Erythroblast (primary cell): Measurements from ENCODE around the gene ZC3H18.
A peak's percentile ranks its signal among the peaks of the same experiment; 100 is the strongest.

ENCODE experiments used
- DNase-seq, 2 experiments: peaks; one replicate each; lab custom pipeline; 2025; lab: John Stamatoyannopoulos, UW
- GATA1 ChIP-seq: IDR thresholded peaks from 2 replicates; pipeline ENCODE4 v1.6.1; 2011; ENCODE audit warnings: low read depth, mild to moderate bottlenecking, control low read depth, low read length, moderate library complexity
- POLR2A ChIP-seq: IDR thresholded peaks from 2 replicates; pipeline ENCODE4 v1.6.1; 2011; ENCODE audit warnings: mild to moderate bottlenecking, low read length

The ZC3H18 gene

GRCh38 chr16:88568710-88569613, 1.2 kb upstream of the ZC3H18 start:
- TF ChIP-seq GATA1 (no peak), POLR2A (no peak)
- DNase-seq = no peak

DNA sequence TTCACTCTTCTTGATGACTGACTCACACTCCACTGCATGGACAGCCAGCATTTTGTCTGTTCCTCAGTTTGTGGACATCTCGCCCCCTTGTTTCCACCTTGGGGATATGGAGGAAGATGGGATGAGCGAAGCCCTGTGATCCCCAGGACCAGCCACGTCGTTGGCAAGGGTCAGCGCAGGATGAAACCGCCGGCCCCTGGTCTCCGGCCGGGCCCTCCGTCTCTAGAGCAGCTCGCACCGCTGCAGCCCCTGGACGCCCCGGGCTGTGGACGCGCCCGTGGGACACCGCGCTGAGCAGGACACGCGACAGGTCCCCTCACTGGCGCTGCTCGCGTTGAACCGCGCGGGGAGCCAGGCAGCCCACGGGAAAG, 604 bp upstream of the ZC3H18 start:
- DNase-seq = peak in 1 of 2 experiments; percentile 51
- no peak for TF ChIP-seq POLR2A
- TF ChIP-seq GATA1 = no peak

DNA sequence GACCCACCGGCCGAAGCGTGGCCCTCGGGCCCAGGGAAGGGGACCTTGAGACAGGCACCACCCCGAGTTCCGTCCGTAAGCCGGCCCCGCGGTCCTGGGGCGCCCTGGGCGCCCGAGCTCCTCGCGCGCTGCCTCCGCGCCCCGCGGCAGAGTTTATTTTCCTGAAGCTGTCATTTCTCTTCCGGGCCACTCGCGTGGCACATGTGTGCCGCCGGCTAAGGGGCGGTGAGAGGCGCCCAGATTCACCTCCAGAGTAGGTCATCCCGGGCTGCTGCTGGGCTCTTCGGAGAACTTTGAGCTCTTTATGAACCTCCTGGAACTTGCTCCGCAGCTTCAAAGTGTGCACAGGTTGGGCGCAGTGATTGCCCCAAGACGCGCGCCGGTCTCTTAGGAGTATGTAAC, 489 bp downstream of the ZC3H18 start:
- TF ChIP-seq POLR2A = no peak
- no peak for TF ChIP-seq GATA1
- peak; percentile 64 to 72 for DNase-seq

- no peak for DNase-seq
- no peak for TF ChIP-seq GATA1
Observed at GRCh38 chr16:88575251-88575650, 5.0 kb downstream of the ZC3H18 start.

DNA sequence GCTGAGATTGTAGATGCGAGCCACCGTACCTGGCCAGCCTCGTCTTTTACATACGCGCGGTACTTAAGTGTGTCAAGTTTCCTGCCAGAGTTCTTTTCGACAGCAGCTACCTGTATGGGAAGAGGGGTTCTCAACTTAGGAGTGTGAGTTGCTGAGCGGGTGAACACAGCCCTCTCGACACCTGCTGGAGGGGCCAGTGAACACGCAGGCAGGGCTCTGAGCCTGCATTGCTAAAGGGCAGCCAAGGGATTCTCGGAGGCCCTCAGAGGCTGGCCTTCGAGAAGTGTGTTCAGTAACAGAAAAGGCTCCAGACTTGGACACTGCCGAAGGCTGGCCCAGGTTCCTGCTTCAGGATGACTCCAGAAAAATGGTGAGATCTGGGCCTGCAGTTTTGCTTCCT, 6.1 kb downstream of the ZC3H18 start:
- DNase-seq = no peak
- TF ChIP-seq POLR2A = no peak

GRCh38 chr16:88577166-88577565, 7.0 kb downstream of the ZC3H18 start:
- DNase-seq = no peak

DNA sequence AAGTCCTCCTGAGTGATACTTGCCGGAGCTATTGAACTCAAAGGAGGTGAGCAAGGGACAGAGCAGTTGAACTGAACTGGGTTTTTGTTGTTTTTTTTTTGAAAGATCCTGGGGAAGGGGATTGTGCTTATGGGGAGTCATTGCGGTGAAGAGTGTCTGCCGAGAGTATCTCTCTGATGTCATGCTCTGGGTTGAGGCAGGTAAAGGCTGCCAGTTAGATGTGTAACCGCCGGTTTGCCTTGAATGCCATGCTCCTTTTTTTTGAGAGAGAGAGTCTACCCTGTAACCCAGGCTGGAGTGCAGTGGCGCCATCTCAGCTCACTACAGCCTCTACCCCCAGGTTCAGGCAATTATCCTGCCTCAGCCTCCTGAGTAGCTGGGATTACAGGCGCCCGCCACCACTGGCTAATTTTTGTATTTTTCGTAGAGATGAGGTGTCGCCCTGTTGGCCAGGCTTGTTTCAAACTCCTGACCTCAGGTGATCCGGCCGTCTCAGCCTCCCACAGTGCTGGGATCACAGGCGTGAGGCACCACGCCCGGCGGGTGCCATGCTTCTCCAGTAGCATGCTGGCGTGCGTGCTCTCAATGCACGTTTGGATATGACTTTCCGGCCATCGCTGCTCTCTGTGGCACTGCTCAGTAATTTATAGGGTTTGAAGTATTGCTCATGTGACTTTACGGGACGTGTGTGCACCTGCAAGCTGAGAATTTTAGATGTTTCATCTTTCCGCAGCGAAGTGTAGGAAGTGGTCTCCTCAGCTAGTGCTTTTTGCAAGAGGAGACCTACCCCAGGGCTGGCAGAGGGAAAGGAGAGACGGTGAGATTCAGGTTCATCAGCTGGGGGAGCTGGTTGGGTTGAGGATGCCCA, 8.5 kb downstream of the ZC3H18 start:
- no peak for DNase-seq
- TF ChIP-seq POLR2A = no peak
- no peak for TF ChIP-seq GATA1

More at GRCh38 chr16:88577166-88577565, 7.0 kb downstream of the ZC3H18 start:
- TF ChIP-seq GATA1 (no peak), POLR2A (no peak)

DNA sequence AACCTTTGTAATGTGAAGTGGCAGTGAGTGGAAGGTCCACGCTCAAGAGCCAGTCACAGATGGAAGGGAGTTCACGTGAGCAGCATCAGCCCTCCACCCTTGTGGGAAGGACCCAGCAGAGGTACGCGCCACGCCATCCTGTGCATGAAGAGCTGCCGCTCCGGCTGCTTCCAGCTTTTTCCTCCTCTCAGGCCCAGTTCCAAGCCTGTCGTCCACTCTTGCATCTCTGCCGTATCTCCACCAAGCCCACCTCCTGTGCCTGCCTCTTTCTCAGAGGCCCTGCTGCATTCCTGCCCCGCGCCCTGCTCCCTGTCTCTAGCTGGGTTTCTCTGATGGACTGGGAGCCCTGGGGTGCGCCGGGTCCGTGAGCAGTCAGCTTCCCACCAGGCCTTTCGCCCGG, 10.2 kb downstream of the ZC3H18 start:
- DNase-seq = no peak
- no peak for TF ChIP-seq POLR2A
- no peak for TF ChIP-seq GATA1

DNA sequence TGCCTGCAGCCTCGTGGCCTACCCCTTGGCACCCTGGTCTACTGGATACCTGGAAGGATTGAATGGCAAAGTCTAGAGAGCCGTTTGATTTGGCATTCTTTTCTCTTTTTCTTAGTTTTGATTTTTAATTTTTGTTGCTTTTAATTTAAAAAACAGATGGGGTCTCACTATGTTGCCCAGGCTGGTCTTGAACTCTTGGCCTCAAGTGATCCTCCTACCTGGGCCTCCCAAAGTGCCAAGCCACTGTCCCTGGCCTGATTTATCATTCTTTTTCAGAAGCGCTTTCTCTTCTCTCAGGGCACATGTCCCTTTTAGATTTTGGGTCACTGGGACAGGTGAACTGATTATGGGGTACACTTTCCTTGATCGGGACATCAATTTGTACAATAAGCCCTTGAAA, 10.8 kb downstream of the ZC3H18 start:
- no peak for DNase-seq
- TF ChIP-seq GATA1 = no peak
- no peak for TF ChIP-seq POLR2A

DNA sequence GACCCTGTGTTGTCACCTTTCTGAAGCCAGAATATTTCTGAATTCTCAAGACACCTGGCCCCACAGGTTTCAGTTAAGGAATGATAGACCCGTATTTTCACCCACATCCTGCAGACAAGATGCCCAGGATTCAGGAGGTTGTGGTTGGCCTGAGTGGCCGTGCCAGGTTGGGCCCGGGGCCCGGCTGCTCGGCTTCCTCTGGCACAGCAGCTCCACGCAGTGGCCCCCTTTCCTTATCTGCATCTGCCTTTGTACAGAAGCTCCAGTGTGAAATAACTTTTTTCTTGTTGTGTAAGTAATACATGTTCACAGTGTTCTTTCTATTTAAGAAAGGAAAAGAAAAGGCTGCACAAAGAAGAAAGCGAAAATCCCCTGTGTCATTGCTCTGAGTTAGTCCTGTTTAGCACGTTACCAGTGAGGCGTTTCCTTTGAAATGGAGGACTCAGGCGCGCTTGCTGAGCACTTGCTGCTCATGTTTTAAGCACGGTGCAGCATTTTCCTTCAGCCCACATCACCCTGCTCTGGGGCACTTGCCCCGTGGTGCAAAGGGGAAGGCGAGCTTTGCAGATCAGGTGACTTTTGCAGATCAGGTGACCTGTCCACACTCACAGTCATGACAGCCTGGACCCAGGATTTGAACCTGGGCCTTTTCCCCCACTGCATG, 12.8 kb downstream of the ZC3H18 start:
- no peak for DNase-seq

GRCh38 chr16:88584676-88585075, 14.5 kb downstream of the ZC3H18 start:
- no peak for TF ChIP-seq POLR2A
- no peak for TF ChIP-seq GATA1
- DNase-seq = no peak

More for the DNA sequence above, 12.8 kb downstream of the ZC3H18 start:
- no peak for TF ChIP-seq GATA1
- TF ChIP-seq POLR2A = no peak

DNA sequence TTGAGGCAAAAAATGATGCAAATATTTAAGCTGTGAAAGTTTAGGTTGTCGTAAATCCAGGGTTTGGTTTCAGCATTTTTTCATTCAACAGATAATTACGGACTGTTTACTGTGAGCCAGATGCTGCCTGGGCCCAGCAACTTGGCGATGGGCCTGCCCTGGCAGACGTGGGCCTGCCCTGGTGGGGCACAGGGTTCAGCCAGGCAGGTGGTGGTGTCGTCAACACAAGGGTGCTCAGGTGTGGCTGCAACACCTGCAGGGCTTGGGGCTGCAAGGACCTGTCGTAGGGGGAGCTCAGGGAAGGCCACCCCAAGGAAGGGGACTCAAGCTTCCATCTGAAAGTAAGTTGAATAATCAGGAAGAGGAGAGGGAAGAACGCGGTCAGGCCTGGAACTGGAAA, 15.1 kb downstream of the ZC3H18 start:
- no peak for TF ChIP-seq GATA1
- no peak for TF ChIP-seq POLR2A
- DNase-seq = no peak

GRCh38 chr16:88585927-88586581, 15.9 kb downstream of the ZC3H18 start:
- no peak for TF ChIP-seq POLR2A
- TF ChIP-seq GATA1 = no peak
- no peak for DNase-seq

DNA sequence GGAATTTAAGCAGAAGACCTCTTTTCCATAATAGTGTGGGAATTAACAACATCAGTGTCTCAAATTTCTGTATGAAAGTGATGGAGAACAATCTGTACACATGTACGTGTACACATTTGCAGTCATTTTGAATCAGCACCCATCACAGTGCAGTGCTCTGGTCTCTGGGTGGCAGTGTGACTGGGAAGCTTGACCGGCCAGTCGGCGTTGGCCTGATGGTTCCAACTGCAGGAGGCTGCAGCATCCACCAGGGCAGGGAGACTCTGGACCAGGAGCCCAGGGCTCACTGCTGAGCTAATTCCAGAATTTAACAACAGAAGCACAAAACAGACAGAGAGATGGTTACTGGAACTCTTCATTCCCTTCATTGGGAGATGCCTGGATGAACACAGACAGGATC, 17.9 kb downstream of the ZC3H18 start:
- TF ChIP-seq POLR2A = no peak
- TF ChIP-seq GATA1 = no peak
- no peak for DNase-seq
